Mucosa of stomach (tissue), 1 donor: ENCODE data around the gene NSFL1C.
"Not testable (repeated sequence)": the region's sequence is repeated elsewhere in the genome, so short reads cannot be mapped to it uniquely, and the experiment has no call there.

ENCODE experiments used
- H3K27me3 ChIP-seq: one replicate; pipeline ENCODE4 v1.7.0; 2013; ENCODE audit warnings: mild to moderate bottlenecking, low read length; ENCODE audit not compliant: control insufficient read depth, insufficient read depth
- H3K36me3 ChIP-seq: one replicate; pipeline ENCODE4 v1.7.0; 2013; ENCODE audit warnings: low read length; ENCODE audit not compliant: control insufficient read depth, insufficient read depth
- H3K4me1 ChIP-seq: one replicate; pipeline ENCODE4 v1.7.0; 2013; ENCODE audit warnings: mild to moderate bottlenecking, low read length; ENCODE audit not compliant: control insufficient read depth, insufficient read depth
- H3K4me3 ChIP-seq: one replicate; pipeline ENCODE4 v1.7.0; 2013; ENCODE audit warnings: low read length
- H3K9ac ChIP-seq: one replicate; pipeline ENCODE4 v1.7.0; 2013; ENCODE audit warnings: mild to moderate bottlenecking, low read length, moderate library complexity
- H3K9me3 ChIP-seq: one replicate; pipeline ENCODE4 v1.7.0; 2013; ENCODE audit warnings: mild to moderate bottlenecking, low read length, moderate library complexity; ENCODE audit not compliant: control insufficient read depth
- donor health status: Pancreatic carcinoma.

The NSFL1C gene

DNA sequence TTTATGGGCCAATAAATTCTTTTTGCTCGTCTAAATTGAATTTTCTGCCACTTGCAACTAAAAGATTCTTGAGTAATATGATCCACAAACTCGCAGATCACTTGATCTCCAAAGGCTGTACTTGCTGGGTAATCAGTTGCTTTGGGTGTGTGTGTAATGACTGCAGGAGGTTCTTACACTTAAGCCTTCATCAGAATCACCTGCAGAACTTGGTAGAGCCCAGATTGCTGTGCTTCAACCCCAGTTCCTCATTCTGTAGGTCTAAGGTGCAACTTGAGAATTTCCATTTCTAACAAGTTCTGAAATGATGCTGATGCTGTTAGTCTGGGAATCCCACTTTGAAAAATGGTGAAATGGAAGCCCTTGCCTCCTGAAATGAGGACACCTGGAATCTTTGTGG is 60.8 kb downstream of the NSFL1C start:
- Histone ChIP-seq H3K4me3 (no peak overlapping the region), H3K9ac (no peak overlapping the region), H3K27me3 (peaks cover 7% of the 10 kb centered on the region), H3K4me1 (no peaks in the 10 kb centered on the region), H3K9me3 (no peaks in the 10 kb centered on the region), H3K36me3 (no peaks in the 10 kb centered on the region)

DNA sequence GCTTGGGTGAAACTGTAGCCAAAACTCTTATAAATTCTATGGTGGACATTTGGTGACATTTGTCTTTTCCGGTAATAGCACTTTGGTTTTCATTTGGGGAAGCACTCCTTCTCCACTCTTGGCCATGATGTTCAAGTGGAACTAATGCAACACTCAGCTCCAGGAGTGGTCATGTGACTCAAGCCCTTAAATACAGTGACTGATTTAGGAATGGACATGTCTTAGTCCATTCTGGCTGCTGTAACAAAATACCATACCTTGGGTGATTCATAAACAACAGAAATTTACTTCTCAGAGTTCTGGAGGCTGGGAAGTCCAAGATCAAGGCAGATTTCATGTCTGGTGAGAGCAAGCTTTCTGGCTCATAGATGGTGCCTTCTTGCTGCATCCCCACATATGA is 63.0 kb downstream of the NSFL1C start:
- no peaks in the 10 kb centered on the region for H3K9me3 ChIP-seq
- H3K9ac ChIP-seq = no peak overlapping the region
- peaks cover 8% of the 10 kb centered on the region for H3K4me1 ChIP-seq
- H3K4me3 ChIP-seq = no peak overlapping the region
- H3K27me3 ChIP-seq = peaks cover 7% of the 10 kb centered on the region
- H3K36me3 ChIP-seq = no peaks in the 10 kb centered on the region

GRCh38 chr20:1402149-1402548 is 64.5 kb downstream of the NSFL1C start:
- H3K36me3 ChIP-seq = no peaks in the 10 kb centered on the region
- H3K27me3 ChIP-seq = peaks cover 3% of the 10 kb centered on the region
- no peaks in the 10 kb centered on the region for H3K9me3 ChIP-seq
- peaks cover 8% of the 10 kb centered on the region for H3K4me1 ChIP-seq
- H3K9ac ChIP-seq = no peak overlapping the region
- no peak overlapping the region for H3K4me3 ChIP-seq

- H3K9me3 ChIP-seq = no peaks in the 10 kb centered on the region
- H3K36me3 ChIP-seq = no peaks in the 10 kb centered on the region
- peaks cover 8% of the 10 kb centered on the region for H3K4me1 ChIP-seq
- no peak overlapping the region for H3K4me3 ChIP-seq
- H3K9ac ChIP-seq = no peak overlapping the region
- H3K27me3 ChIP-seq = peaks cover 3% of the 10 kb centered on the region
These were observed 65.2 kb downstream of the NSFL1C start for GRCh38 chr20:1401451-1401907.

DNA sequence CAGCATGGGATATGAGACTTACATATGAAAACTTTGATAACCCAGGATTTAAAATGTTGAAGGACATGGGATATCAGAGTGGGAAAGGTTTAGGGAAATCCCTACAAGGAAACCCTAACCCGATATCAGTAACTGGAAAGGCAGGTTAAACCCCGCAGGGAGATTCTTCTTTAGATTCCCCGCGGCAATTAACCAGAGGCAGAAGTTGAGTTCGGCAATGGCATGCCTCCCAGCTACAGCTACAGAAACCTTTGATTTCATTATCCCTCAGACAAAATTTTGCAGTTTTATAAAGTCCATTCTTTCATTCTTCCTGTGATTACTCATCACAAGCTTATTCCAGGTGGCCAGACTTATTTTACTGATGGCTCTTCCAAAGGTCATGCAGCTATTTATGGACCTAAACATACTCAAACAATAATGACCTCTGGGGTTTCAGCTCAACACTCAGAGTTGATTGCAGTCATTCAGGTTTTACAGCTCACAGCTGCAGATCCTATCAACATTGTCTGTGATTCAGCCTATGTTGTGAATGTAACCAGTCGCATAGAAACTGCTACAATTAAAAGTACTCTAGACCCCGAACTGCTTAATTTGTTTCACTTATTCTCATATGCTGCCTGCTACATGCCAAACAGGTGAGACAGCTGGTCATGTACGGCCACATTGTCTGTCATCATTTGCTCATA is 66.8 kb downstream of the NSFL1C start:
- H3K27me3 ChIP-seq, H3K4me3 ChIP-seq, H3K4me1 ChIP-seq, H3K36me3 ChIP-seq, H3K9me3 ChIP-seq, H3K9ac ChIP-seq: not testable (repeated sequence)

DNA sequence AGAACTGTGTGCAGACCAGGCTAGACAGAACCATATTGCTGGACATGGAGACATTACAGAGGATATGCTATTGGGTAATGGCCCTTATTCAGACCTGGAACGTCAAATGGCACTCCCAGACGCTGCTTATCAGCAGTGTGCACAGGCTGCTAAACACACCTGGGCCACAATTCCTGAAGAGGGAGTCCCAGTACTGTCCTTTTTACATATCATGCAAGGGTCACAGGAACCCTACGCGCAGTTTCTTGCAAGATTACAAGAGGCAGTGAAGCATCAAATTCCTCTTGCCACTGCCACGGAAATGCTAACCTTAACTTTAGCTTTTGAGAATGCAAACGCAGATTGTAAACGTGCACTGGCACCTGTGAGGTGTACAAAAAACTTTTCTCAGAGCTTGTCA is 68.5 kb downstream of the NSFL1C start:
- peaks cover 14% of the 10 kb centered on the region for H3K4me1 ChIP-seq
- H3K9me3 ChIP-seq, H3K9ac ChIP-seq, H3K27me3 ChIP-seq, H3K36me3 ChIP-seq, H3K4me3 ChIP-seq: not testable (repeated sequence)

GRCh38 chr20:1397710-1398109 is 68.9 kb downstream of the NSFL1C start:
- Histone ChIP-seq H3K9me3 (no peaks in the 10 kb centered on the region), H3K27me3 (no peaks in the 10 kb centered on the region), H3K4me3 (no peak overlapping the region), H3K4me1 (peaks cover 15% of the 10 kb centered on the region), H3K9ac (no peak overlapping the region), H3K36me3 (no peaks in the 10 kb centered on the region)

GRCh38 chr20:1396702-1397101 is 69.9 kb downstream of the NSFL1C start:
- H3K27me3 ChIP-seq = no peaks in the 10 kb centered on the region
- peaks cover 20% of the 10 kb centered on the region for H3K4me1 ChIP-seq
- no peaks in the 10 kb centered on the region for H3K36me3 ChIP-seq
- no peak overlapping the region for H3K9ac ChIP-seq
- no peak overlapping the region for H3K4me3 ChIP-seq
- no peaks in the 10 kb centered on the region for H3K9me3 ChIP-seq

GRCh38 chr20:1396264-1396663 is 70.4 kb downstream of the NSFL1C start:
- Histone ChIP-seq H3K27me3 (no peaks in the 10 kb centered on the region), H3K4me3 (no peak overlapping the region), H3K4me1 (peaks cover 25% of the 10 kb centered on the region), H3K9ac (no peak overlapping the region), H3K9me3 (no peaks in the 10 kb centered on the region), H3K36me3 (no peaks in the 10 kb centered on the region)

DNA sequence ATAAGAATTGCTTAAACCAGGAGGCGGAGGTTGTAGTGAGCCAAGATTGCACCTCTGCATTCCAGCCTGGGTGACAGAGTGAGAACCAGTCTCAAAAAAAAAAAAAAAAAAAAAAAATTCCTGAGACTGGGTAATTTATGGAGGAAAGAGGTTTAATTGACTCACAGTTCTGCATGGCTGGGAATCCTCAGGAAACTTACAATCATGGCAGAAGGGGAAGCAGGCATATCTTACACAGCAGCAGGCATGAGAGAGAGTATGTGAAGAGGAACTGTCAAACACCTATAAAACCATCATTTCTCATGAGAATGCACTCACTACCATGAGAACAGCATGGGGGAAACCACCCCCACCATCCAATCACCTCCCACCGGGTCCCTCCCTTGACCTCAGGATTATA is 72.0 kb downstream of the NSFL1C start:
- H3K27me3 ChIP-seq = no peaks in the 10 kb centered on the region
- H3K4me1 ChIP-seq = peaks cover 30% of the 10 kb centered on the region
- no peaks in the 10 kb centered on the region for H3K36me3 ChIP-seq
- no peak overlapping the region for H3K9ac ChIP-seq
- no peaks in the 10 kb centered on the region for H3K9me3 ChIP-seq
- no peak overlapping the region for H3K4me3 ChIP-seq

- H3K9ac ChIP-seq = peak overlapping the region; percentile 77
- H3K4me3 ChIP-seq = peak overlapping the region; percentile 91
- H3K9me3 ChIP-seq = no peaks in the 10 kb centered on the region
- no peaks in the 10 kb centered on the region for H3K36me3 ChIP-seq
- peaks cover 42% of the 10 kb centered on the region for H3K4me1 ChIP-seq
- H3K27me3 ChIP-seq = no peaks in the 10 kb centered on the region
These were observed 73.2 kb downstream of the NSFL1C start for GRCh38 chr20:1393507-1393882.

- no peaks in the 10 kb centered on the region for H3K36me3 ChIP-seq
- H3K27me3 ChIP-seq = no peaks in the 10 kb centered on the region
- peak within 1 kb of the TSS; percentile 77 for H3K9ac ChIP-seq
- peak within 1 kb of the TSS; percentile 91 for H3K4me3 ChIP-seq
- H3K9me3 ChIP-seq = no peaks in the 10 kb centered on the region
- H3K4me1 ChIP-seq = peaks cover 48% of the 10 kb centered on the region
These were observed 73.7 kb downstream of the NSFL1C start, which contains the start of gene FKBP1A for GRCh38 chr20:1392693-1393506. Gene FKBP1A, minus strand, starts transcription at chr20:1393054. Its CDS starts 56 bp downstream, at chr20:1392998.
